DND-41 (cell line): ENCODE results near the gene LGR4.

Experiments used
- ATAC-seq: fragments of 200-7000 bp; cut with Tn5 transposase; 3 replicates; pipeline ENCODE4 v1.9.1; 2021; ENCODE audit warnings: low read depth; ENCODE audit not compliant: insufficient read depth
- DNase-seq: peaks from one replicate; pipeline ENCODE4 v3.0.0-alpha.2; 2020
- H2AFZ ChIP-seq: 2 replicates; pipeline ENCODE4 v1.6.0; 2012; ENCODE audit warnings: low read depth, low read length
- H3K27ac ChIP-seq: 2 replicates; pipeline ENCODE4 v1.5.1; 2012; ENCODE audit warnings: low read length, inconsistent platforms
- H3K27me3 ChIP-seq: fragments of 200-600 bp; sonication (generic); 2 replicates; pipeline ENCODE4 v1.6.0; 2012; ENCODE audit warnings: low read length, mild to moderate bottlenecking, inconsistent platforms; ENCODE audit not compliant: insufficient read depth, poor library complexity
- H3K36me3 ChIP-seq: 2 replicates; pipeline ENCODE4 v1.5.1; 2012; ENCODE audit warnings: low read length, inconsistent platforms; ENCODE audit not compliant: insufficient read depth
- H3K4me1 ChIP-seq: 2 replicates; pipeline ENCODE4 v1.5.1; 2012; ENCODE audit warnings: mild to moderate bottlenecking, low read length; ENCODE audit not compliant: insufficient read depth
- H3K4me2 ChIP-seq: 2 replicates; pipeline ENCODE4 v1.6.0; 2012; ENCODE audit warnings: mild to moderate bottlenecking, moderate library complexity, low read length, inconsistent platforms; ENCODE audit not compliant: insufficient read depth
- H3K4me3 ChIP-seq, 2 experiments: fragments of 200-600 bp in 1 of 2; shearing (Covaris generic) in 1 of 2; 2 replicates each; pipeline ENCODE4 v1.5.1; 2012 to 2016; ENCODE audit warnings: inconsistent platforms in 2 of 2, low read length in 2 of 2, mild to moderate bottlenecking in 2 of 2, low read depth in 1 of 2, moderate library complexity in 1 of 2
- H3K79me2 ChIP-seq: 2 replicates; pipeline ENCODE4 v1.6.0; 2012; ENCODE audit warnings: low read length, inconsistent platforms; ENCODE audit not compliant: insufficient read depth
- H3K9ac ChIP-seq: 2 replicates; pipeline ENCODE4 v1.6.0; 2012; ENCODE audit warnings: low read depth, mild to moderate bottlenecking, inconsistent platforms, low read length, moderate library complexity
- H3K9me3 ChIP-seq: 2 replicates; pipeline ENCODE4 v1.5.1; 2012; ENCODE audit warnings: low read length, moderate library complexity, mild to moderate bottlenecking, inconsistent platforms; ENCODE audit not compliant: insufficient read depth, severe bottlenecking
- H4K20me1 ChIP-seq: 2 replicates; pipeline ENCODE4 v1.6.0; 2012; ENCODE audit warnings: low read length; ENCODE audit not compliant: insufficient read depth
- EZH2 ChIP-seq: IDR thresholded peaks from 3 replicates; pipeline ENCODE4 v1.6.1; 2012; ENCODE audit warnings: borderline replicate concordance, low read depth, mild to moderate bottlenecking, moderate library complexity, low read length, inconsistent platforms; ENCODE audit not compliant: severe bottlenecking
- TF ChIP-seq, protein P1 (sequence below): IDR thresholded peaks from 2 replicates; pipeline ENCODE4 v1.5.1; 2012; ENCODE audit warnings: borderline replicate concordance, low read length, moderate library complexity, mild to moderate bottlenecking; ENCODE audit not compliant: poor library complexity, severe bottlenecking; ENCODE audit errors: extremely low read depth

LGR4 gene

DNA sequence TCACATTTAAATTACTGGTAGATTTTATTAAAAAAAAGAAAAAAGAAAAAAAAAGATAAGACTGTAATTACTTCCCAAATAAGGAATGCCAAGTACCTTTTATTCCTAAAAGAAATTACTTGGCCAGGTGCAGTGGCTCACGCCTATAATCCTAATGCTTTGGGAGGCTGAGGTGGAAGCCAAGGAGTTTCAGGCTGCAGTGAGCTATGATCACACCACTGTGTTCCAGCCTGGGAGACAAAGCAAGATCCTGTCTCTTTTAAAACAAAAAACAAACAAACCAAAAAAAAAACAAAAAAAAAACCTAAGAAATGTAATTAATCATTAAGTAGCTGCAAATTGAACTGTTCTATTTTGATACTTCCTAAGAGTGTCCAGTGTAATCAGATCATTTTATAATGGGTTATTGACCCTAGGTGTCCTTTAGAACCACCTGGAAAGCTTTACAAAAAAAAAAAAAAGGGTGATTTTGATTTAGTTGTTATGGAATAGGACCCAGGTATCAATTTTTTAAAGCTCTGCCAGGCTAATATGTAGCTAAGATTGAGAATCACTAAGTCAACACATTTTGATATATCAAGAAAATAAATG lies 23.2 kb upstream of the LGR4 start:
- no peak overlapping the region for H3K27ac ChIP-seq
- TF ChIP-seq, protein P1, sequence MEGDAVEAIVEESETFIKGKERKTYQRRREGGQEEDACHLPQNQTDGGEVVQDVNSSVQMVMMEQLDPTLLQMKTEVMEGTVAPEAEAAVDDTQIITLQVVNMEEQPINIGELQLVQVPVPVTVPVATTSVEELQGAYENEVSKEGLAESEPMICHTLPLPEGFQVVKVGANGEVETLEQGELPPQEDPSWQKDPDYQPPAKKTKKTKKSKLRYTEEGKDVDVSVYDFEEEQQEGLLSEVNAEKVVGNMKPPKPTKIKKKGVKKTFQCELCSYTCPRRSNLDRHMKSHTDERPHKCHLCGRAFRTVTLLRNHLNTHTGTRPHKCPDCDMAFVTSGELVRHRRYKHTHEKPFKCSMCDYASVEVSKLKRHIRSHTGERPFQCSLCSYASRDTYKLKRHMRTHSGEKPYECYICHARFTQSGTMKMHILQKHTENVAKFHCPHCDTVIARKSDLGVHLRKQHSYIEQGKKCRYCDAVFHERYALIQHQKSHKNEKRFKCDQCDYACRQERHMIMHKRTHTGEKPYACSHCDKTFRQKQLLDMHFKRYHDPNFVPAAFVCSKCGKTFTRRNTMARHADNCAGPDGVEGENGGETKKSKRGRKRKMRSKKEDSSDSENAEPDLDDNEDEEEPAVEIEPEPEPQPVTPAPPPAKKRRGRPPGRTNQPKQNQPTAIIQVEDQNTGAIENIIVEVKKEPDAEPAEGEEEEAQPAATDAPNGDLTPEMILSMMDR: no peak
- no peak for TF ChIP-seq EZH2
- no peak overlapping the region for H2AFZ ChIP-seq
- H3K79me2 ChIP-seq: peaks cover 15% of the 10 kb centered on the region; the same call in 1 of the 2 replicates
- H3K27me3 ChIP-seq: no peaks in the 10 kb centered on the region
- no peaks in the 10 kb centered on the region for H3K9me3 ChIP-seq
- H3K9ac ChIP-seq: no peak overlapping the region
- H3K4me1 ChIP-seq: no peaks in the 10 kb centered on the region
- H3K36me3 ChIP-seq: peaks cover 71% of the 10 kb centered on the region
- no peaks in the 10 kb centered on the region for H4K20me1 ChIP-seq
- ATAC-seq (no peak), DNase-seq (no peak)
- no peak overlapping the region for H3K4me2 ChIP-seq
- no peak overlapping the region for H3K4me3 ChIP-seq

DNA sequence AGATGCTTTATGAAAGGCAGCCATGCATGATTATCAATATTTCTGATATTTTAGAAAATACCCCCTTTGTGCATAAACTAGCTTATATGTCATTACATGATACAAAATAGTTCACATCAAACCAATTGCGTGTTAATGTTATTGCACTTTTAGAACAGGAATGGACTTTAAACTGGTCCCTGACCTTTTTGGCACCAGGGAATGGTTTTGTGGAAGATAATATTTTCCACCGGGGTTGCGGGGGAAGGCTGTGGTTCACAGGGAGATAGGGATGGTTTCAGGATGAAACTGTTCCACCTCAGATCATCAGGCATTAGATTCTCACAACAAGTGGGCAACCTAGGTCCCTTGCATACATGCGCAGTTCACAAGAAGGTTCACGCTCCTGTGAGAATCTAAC lies 16.5 kb upstream of the LGR4 start:
- Histone ChIP-seq H3K4me2 (no peak overlapping the region), H3K27me3 (no peaks in the 10 kb centered on the region), H3K9ac (no peak overlapping the region), H4K20me1 (no peaks in the 10 kb centered on the region), H3K4me3 (no peak overlapping the region), H3K27ac (no peak overlapping the region), H3K4me1 (no peaks in the 10 kb centered on the region), H3K36me3 (peaks cover 31% of the 10 kb centered on the region), H3K79me2 (0 out of 2 replicates have a peak, but pooled peaks cover 2% of the 10 kb centered on the region), H3K9me3 (no peaks in the 10 kb centered on the region), H2AFZ (no peak overlapping the region)
- TF ChIP-seq EZH2: no peak
- TF ChIP-seq, protein P1: no peak
- no peak for ATAC-seq
- DNase-seq: no peak

DNA sequence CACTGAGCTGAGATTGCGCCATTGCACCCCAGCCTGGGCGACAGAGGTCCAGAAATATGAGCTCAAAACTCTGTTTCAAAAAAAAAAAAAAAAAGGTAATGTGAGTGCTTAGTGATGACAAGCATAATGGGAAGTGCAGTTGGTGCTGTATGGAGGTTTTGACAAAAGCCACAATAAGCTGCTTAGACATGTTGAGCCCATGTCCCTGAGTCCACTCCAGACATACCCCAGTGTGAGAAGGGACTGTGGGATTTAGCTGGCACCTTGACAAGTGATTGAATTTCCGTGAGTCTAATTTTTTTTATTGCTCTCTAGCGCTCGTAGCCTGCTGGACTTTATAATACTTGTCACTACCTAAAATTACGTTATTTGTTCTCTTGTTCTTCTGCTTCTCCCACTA lies 15.1 kb upstream of the LGR4 start:
- ATAC-seq (no peak), DNase-seq (no peak)
- TF ChIP-seq EZH2: no peak
- TF ChIP-seq, protein P1: no peak
- H3K4me3 ChIP-seq: no peak overlapping the region
- H2AFZ ChIP-seq: no peak overlapping the region
- H4K20me1 ChIP-seq: no peaks in the 10 kb centered on the region
- H3K79me2 ChIP-seq: no peaks in the 10 kb centered on the region
- no peak overlapping the region for H3K9ac ChIP-seq
- H3K27me3 ChIP-seq: no peaks in the 10 kb centered on the region
- H3K4me2 ChIP-seq: no peak overlapping the region
- no peaks in the 10 kb centered on the region for H3K9me3 ChIP-seq
- H3K4me1 ChIP-seq: no peaks in the 10 kb centered on the region
- no peak overlapping the region for H3K27ac ChIP-seq
- H3K36me3 ChIP-seq: peaks cover 21% of the 10 kb centered on the region
